ENCODE data around the gene TUBB4A.

DNA sequence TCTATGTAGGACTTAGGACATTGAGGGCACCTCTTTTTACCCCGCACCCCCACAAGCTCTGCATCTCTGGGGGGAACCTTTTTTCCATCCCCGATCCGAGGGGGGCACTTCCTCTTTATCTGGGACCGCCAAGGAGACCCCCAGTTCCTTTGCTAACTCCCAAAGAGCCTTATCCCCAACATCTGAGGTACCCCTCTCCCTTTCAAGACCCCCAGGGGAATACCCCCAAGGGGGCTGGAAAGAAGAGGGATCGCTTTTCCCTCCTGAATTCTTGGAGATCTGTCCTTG is 29.8 kb upstream of the TUBB4A start:
- TF ChIP-seq, protein P1, sequence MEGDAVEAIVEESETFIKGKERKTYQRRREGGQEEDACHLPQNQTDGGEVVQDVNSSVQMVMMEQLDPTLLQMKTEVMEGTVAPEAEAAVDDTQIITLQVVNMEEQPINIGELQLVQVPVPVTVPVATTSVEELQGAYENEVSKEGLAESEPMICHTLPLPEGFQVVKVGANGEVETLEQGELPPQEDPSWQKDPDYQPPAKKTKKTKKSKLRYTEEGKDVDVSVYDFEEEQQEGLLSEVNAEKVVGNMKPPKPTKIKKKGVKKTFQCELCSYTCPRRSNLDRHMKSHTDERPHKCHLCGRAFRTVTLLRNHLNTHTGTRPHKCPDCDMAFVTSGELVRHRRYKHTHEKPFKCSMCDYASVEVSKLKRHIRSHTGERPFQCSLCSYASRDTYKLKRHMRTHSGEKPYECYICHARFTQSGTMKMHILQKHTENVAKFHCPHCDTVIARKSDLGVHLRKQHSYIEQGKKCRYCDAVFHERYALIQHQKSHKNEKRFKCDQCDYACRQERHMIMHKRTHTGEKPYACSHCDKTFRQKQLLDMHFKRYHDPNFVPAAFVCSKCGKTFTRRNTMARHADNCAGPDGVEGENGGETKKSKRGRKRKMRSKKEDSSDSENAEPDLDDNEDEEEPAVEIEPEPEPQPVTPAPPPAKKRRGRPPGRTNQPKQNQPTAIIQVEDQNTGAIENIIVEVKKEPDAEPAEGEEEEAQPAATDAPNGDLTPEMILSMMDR (conservative IDR thresholded peaks at IDR 0.05), result no peak
- TF ChIP-seq EZH2 (IDR thresholded peaks at IDR 0.05; ENCODE audit: low read depth), result no peak
